Measurements from ENCODE around the gene ELOA.
"Not testable (repeated sequence)": the region's sequence is repeated elsewhere in the genome, so short reads cannot be mapped to it uniquely, and the experiment has no call there.

ELOA gene

GRCh38 chr1:23743287-23744152 is at the start of gene ELOA:
ELOA (plus strand) TSS chr1:23743471; CDS start chr1:23743504, 33 bp downstream.
- peak; percentile 73 for DNase-seq

GRCh38 chr1:23693599-23693998 is 49.7 kb upstream of the ELOA start:
- no peak for DNase-seq

GRCh38 chr1:23694371-23694770 is 48.9 kb upstream of the ELOA start:
- DNase-seq = no peak

- DNase-seq = no peak
Observed at GRCh38 chr1:23695667-23696066, 47.6 kb upstream of the ELOA start.

- no peak for DNase-seq
Observed at GRCh38 chr1:23696335-23696989, 46.8 kb upstream of the ELOA start.

GRCh38 chr1:23698466-23698865 is 44.8 kb upstream of the ELOA start:
- no peak for DNase-seq

- no peak for DNase-seq
Observed at GRCh38 chr1:23699280-23700179, 43.7 kb upstream of the ELOA start.

- no peak for DNase-seq
Observed at GRCh38 chr1:23701310-23701709, 42.0 kb upstream of the ELOA start.

- no peak for DNase-seq
Observed at GRCh38 chr1:23701996-23702395, 41.3 kb upstream of the ELOA start.

GRCh38 chr1:23704834-23705495 is 38.3 kb upstream of the ELOA start:
- no peak for DNase-seq

GRCh38 chr1:23709229-23709628 is 34.0 kb upstream of the ELOA start:
- DNase-seq = no peak

- no peak for DNase-seq
Observed at GRCh38 chr1:23718482-23718881, 24.8 kb upstream of the ELOA start.

- no peak for DNase-seq
Observed at GRCh38 chr1:23719162-23719820, 24.0 kb upstream of the ELOA start.

- peak; percentile 20 to 32 for DNase-seq
Observed at GRCh38 chr1:23720256-23720995, 22.8 kb upstream of the ELOA start.

- DNase-seq = no peak
Observed at GRCh38 chr1:23722652-23723051, 20.6 kb upstream of the ELOA start.

GRCh38 chr1:23726686-23727085 is 16.6 kb upstream of the ELOA start:
- no peak for DNase-seq

GRCh38 chr1:23727362-23727811 is 15.9 kb upstream of the ELOA start:
- peak in 1 of 2 donors; percentile 31 for DNase-seq

GRCh38 chr1:23732363-23733224 is 10.7 kb upstream of the ELOA start:
- no peak for DNase-seq

- not testable (repeated sequence) for DNase-seq
Observed at GRCh38 chr1:23733281-23733680, 10.0 kb upstream of the ELOA start.

- no peak for DNase-seq
Observed at GRCh38 chr1:23736437-23737134, 6.7 kb upstream of the ELOA start.
